Stimulated activated CD8-positive, alpha-beta memory T cell treated with anti-CD3 and anti-CD28 coated beads, Interleukin-15, amount 100 ng/mL, for 1 hour (primary cell): Measurements from ENCODE around the gene PCDH9.
"Not testable (repeated sequence)": the region's sequence is repeated elsewhere in the genome, so short reads cannot be mapped to it uniquely, and the experiment has no call there.

Experiments
- DNase-seq: peaks from one replicate; pipeline ENCODE4 v3.0.0-alpha.2; 2020; ENCODE audit warnings: low read depth

PCDH9 gene

GRCh38 chr13:66659701-66660467 is 570.3 kb downstream of the PCDH9 start:
- no peak for DNase-seq

GRCh38 chr13:66659286-66659685 is 570.9 kb downstream of the PCDH9 start:
- DNase-seq = no peak

- DNase-seq = no peak
Measured at GRCh38 chr13:66657165-66657881, 572.8 kb downstream of the PCDH9 start.

- DNase-seq = no peak
Measured at GRCh38 chr13:66655847-66656454, 574.2 kb downstream of the PCDH9 start.

GRCh38 chr13:66644855-66645460 is 585.2 kb downstream of the PCDH9 start:
- DNase-seq = no peak

- no peak for DNase-seq
Measured at GRCh38 chr13:66640231-66640630, 589.9 kb downstream of the PCDH9 start.

- no peak for DNase-seq
Measured at GRCh38 chr13:66639044-66639443, 591.1 kb downstream of the PCDH9 start.

GRCh38 chr13:66635526-66635925 is 594.6 kb downstream of the PCDH9 start:
- no peak for DNase-seq

GRCh38 chr13:66634384-66634783 is 595.8 kb downstream of the PCDH9 start:
- no peak for DNase-seq

GRCh38 chr13:66627512-66627911 is 602.6 kb downstream of the PCDH9 start:
- no peak for DNase-seq

- no peak for DNase-seq
Measured at GRCh38 chr13:66624302-66624701, 605.8 kb downstream of the PCDH9 start.

GRCh38 chr13:66623129-66623820 is 606.9 kb downstream of the PCDH9 start:
- DNase-seq = no peak

- not testable (repeated sequence) for DNase-seq
Measured at GRCh38 chr13:66621906-66622447, 608.2 kb downstream of the PCDH9 start.

GRCh38 chr13:66618702-66619101 is 611.4 kb downstream of the PCDH9 start:
- DNase-seq = no peak

GRCh38 chr13:66617786-66618185 is 612.4 kb downstream of the PCDH9 start:
- no peak for DNase-seq

GRCh38 chr13:66612983-66613382 is 617.2 kb downstream of the PCDH9 start:
- no peak for DNase-seq

GRCh38 chr13:66586489-66586888 is 643.6 kb downstream of the PCDH9 start:
- DNase-seq = no peak

GRCh38 chr13:66585669-66586203 is 644.4 kb downstream of the PCDH9 start:
- DNase-seq = no peak

- DNase-seq = no peak
Measured at GRCh38 chr13:66581675-66582074, 648.5 kb downstream of the PCDH9 start.

GRCh38 chr13:66578305-66578704 is 651.8 kb downstream of the PCDH9 start:
- DNase-seq = no peak

GRCh38 chr13:66577358-66577757 is 652.8 kb downstream of the PCDH9 start:
- DNase-seq = no peak

GRCh38 chr13:66576381-66576780 is 653.8 kb downstream of the PCDH9 start:
- DNase-seq = no peak
